Measurements from ENCODE around the gene YTHDC1. TPM values are rescaled to one million over a fixed set of nuclear protein-coding genes. Genes with fewer than 3 reads are reported as not detected.

The YTHDC1 gene
- total and polyA plus RNA-seq, 2 of the 8 experiments (the other 6 are each of a cell fraction or from before 2014, with no cell fraction given), result 25.7 to 89.5 TPM

GRCh38 chr4:68288393-68288740 lies 61.5 kb downstream of the YTHDC1 start (continued):
- TF ChIP-seq CHD2 (IDR thresholded peaks at IDR 0.05; ENCODE audit: low read length) (no peak), GTF2F1 (IDR thresholded peaks at IDR 0.05; ENCODE audit: borderline replicate concordance, low read depth, low read length) (no peak), SIRT6 (IDR thresholded peaks at IDR 0.05; ENCODE audit: low read length) (no peak)

All from H1 (cell line).